Upper lobe of left lung (tissue), 6 donors: ENCODE data around the gene PDCD5. TPM values are rescaled to one million over a fixed set of nuclear protein-coding genes. Genes with fewer than 3 reads are reported as not detected.
A peak's percentile ranks its signal among the peaks of the same experiment; 100 is the strongest.
"Not testable (repeated sequence)": the region's sequence is repeated elsewhere in the genome, so short reads cannot be mapped to it uniquely, and the experiment has no call there.

ENCODE experiments used
- ATAC-seq, 2 donors: fragments of 200-7000 bp; cut with Tn5 transposase; one replicate each; pipeline ENCODE4 v1.9.1; 2022; ENCODE audit warnings: mild to moderate bottlenecking in 2 of 2, moderate library complexity in 2 of 2; ENCODE audit not compliant: low FRiP score in 2 of 2
- DNase-seq, 2 donors: peaks; one replicate each; pipeline ENCODE4 v3.0.0-alpha.2; 2019 to 2020
- H3K27ac ChIP-seq, 4 donors: fragments of 200-600 bp; sonication (generic); one replicate each; pipeline ENCODE4 v1.5.1; 2016 to 2019
- H3K27me3 ChIP-seq, 4 donors: fragments of 200-600 bp; sonication (generic); one replicate each; pipeline ENCODE4 v1.5.1; 2017 to 2019
- H3K36me3 ChIP-seq, 4 donors: fragments of 200-600 bp; sonication (generic); one replicate each; pipeline ENCODE4 v1.5.1; 2016 to 2019
- H3K4me1 ChIP-seq, 4 donors: fragments of 200-600 bp; sonication (generic); one replicate each; pipeline ENCODE4 v1.5.1; 2018 to 2019
- H3K4me3 ChIP-seq, 4 donors: fragments of 200-600 bp; sonication (generic); one replicate each; pipeline ENCODE4 v1.5.1; 2017 to 2019; ENCODE audit warnings: mild to moderate bottlenecking in 2 of 4, moderate library complexity in 1 of 4
- H3K9me3 ChIP-seq, 4 donors: fragments of 200-600 bp; sonication (generic); one replicate each; pipeline ENCODE4 v1.5.1; 2018 to 2019
- CTCF ChIP-seq, 6 experiments: fragments of 450-650 bp in 4 of 6; fragments of 200-600 bp in 2 of 6; sonication (generic) in 2 of 6; IDR thresholded peaks; one replicate each; pipeline ENCODE4 v1.5.1; 2016 to 2019; ENCODE audit warnings: antibody characterized with exemption in 6 of 6
- EP300 ChIP-seq, 4 donors: sonication (generic); formaldehyde crosslinking; IDR thresholded peaks; one replicate each; pipeline ENCODE4 v1.5.1; 2017; ENCODE audit warnings: antibody characterized with exemption in 4 of 4, control low read depth in 2 of 4
- POLR2A ChIP-seq, 4 donors: fragments of 450-650 bp; IDR thresholded peaks; one replicate each; pipeline ENCODE4 v1.5.1; 2016 to 2017; ENCODE audit warnings: antibody characterized with exemption in 4 of 4, mild to moderate bottlenecking in 2 of 4
- POLR2AphosphoS5 ChIP-seq, 2 donors: sonication (generic); formaldehyde crosslinking; IDR thresholded peaks; one replicate each; pipeline ENCODE4 v1.5.1; 2017; ENCODE audit warnings: antibody characterized with exemption in 2 of 2
- WGBS, 2 donors: methylation state at CpG; one replicate each; pipeline ENCODE4 v1.1.5; 2017 to 2018; 5-methylcytosine and 5-hydroxymethylcytosine counted together
- total RNA-seq, 6 donors: library from RNA; depleted of rRNA in 4 of 6; stranded (reverse); fragments of >200 nt in 4 of 6; gene quantifications; one replicate each; pipeline versions ENCODE4 v1.1.0 to v1.2.1, GENCODE V29; 2016 to 2021
- donor health status: DM: no; HTN: no; CAD: no; lungs with moderate emphysema.
- donor health status: DM: no; HTN: yes; CAD: no; lungs with severe emphysema.

The PDCD5 gene
- total RNA-seq, 6 donors from 2014 or later, result 22.2 to 71.8 (median 50.0) TPM

GRCh38 chr19:32573492-32573794 lies 7.5 kb upstream of the PDCD5 start:
- Histone ChIP-seq H3K27ac (no peak overlapping the region), H3K27me3 (no peaks in the 10 kb centered on the region), H3K9me3 (no peaks in the 10 kb centered on the region), H3K36me3 (no peaks in the 10 kb centered on the region), H3K4me3 (no peak overlapping the region), H3K4me1 (no peaks in the 10 kb centered on the region)
- ATAC-seq, result no peak
- DNase-seq, result no peak
- no peak for TF ChIP-seq POLR2A (IDR thresholded peaks at IDR 0.05)
- TF ChIP-seq CTCF (IDR thresholded peaks at IDR 0.05), result no peak
- TF ChIP-seq EP300 (IDR thresholded peaks at IDR 0.05), result no peak
- TF ChIP-seq POLR2AphosphoS5 (IDR thresholded peaks at IDR 0.05), result no peak
- WGBS, 2 donors, result 63 to 67% methylated on average over 3 of the region's 3 CpGs

DNA sequence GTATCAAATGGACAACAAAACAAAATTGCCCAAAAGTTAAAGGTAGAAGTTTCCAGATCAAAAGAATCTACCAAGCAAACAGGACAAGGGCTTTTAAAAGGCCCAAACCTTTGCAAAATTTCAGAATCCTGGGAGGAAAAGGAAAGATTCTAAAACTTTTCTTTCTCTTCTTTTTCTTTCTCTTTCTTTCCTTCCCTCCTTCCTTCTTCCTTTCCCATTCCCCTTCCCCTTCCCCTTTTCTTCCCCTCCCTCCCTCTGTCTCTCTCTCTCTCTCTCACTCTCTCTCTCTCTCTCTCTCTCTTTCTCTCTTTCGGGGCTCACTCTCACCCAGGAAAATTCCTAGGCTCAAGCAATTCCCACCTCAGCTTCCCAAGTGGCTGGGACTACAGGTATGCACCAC lies 4.2 kb upstream of the PDCD5 start:
- WGBS, 2 donors, result 82 to 89% methylated on average over 1 of the region's 1 CpG
- no peaks in the 10 kb centered on the region for H3K36me3 ChIP-seq

GRCh38 chr19:32580353-32580900 lies 563 bp upstream of the PDCD5 start:
- Histone ChIP-seq H3K4me3 (peak overlapping the region; percentile 67 to 92 (median 86)), H3K27me3 (no peaks in the 10 kb centered on the region), H3K27ac (peak overlapping the region; percentile 81 to 93 (median 87)), H3K9me3 (no peaks in the 10 kb centered on the region), H3K4me1 (peaks cover 8 to 19% (median 9%) of the 10 kb centered on the region in 4 donors), H3K36me3 (peaks cover 1 to 19% (median 8%) of the 10 kb centered on the region in 4 donors)
- DNase-seq (no peak), ATAC-seq (peak; percentile 33 to 61)
- TF ChIP-seq EP300 (IDR thresholded peaks at IDR 0.05) (no peak), POLR2A (IDR thresholded peaks at IDR 0.05) (no peak), CTCF (IDR thresholded peaks at IDR 0.05) (no peak), POLR2AphosphoS5 (IDR thresholded peaks at IDR 0.05) (no peak)
- WGBS, 2 donors, result 25 to 51% methylated on average over 10 to 22 of the region's 22 CpGs

More for the DNA sequence above, 4.2 kb upstream of the PDCD5 start:
- Histone ChIP-seq H3K4me1 (peaks cover under 1 to 7% (median 3%) of the 10 kb centered on the region in 4 donors), H3K4me3 (no peak overlapping the region), H3K27me3 (no peaks in the 10 kb centered on the region), H3K9me3 (no peaks in the 10 kb centered on the region), H3K27ac (no peak overlapping the region)
- DNase-seq (no peak), ATAC-seq (no peak)
- TF ChIP-seq CTCF (IDR thresholded peaks at IDR 0.05), result no peak
- TF ChIP-seq POLR2A (IDR thresholded peaks at IDR 0.05), result no peak
- no peak for TF ChIP-seq POLR2AphosphoS5 (IDR thresholded peaks at IDR 0.05)
- TF ChIP-seq EP300 (IDR thresholded peaks at IDR 0.05), result no peak

GRCh38 chr19:32581705-32582179 lies 752 bp downstream of the PDCD5 start:
- TF ChIP-seq POLR2AphosphoS5 (IDR thresholded peaks at IDR 0.05) (no peak), CTCF (IDR thresholded peaks at IDR 0.05) (no peak), POLR2A (IDR thresholded peaks at IDR 0.05) (no peak), EP300 (IDR thresholded peaks at IDR 0.05) (no peak)
- Histone ChIP-seq H3K27me3 (no peaks in the 10 kb centered on the region), H3K36me3 (peaks cover 8 to 32% (median 17%) of the 10 kb centered on the region in 4 donors), H3K4me1 (peaks cover 8 to 19% (median 9%) of the 10 kb centered on the region in 4 donors), H3K9me3 (no peaks in the 10 kb centered on the region), H3K4me3 (peak overlapping the region; percentile 67 to 92 (median 86)), H3K27ac (peak overlapping the region; percentile 81 to 93 (median 87))
- DNase-seq (peak in 1 of 2 donors; percentile 24), ATAC-seq (peak in 1 of 2 donors; percentile 42)
- WGBS, 2 donors, result 5% methylated on average over 25 to 26 of the region's 27 CpGs

DNA sequence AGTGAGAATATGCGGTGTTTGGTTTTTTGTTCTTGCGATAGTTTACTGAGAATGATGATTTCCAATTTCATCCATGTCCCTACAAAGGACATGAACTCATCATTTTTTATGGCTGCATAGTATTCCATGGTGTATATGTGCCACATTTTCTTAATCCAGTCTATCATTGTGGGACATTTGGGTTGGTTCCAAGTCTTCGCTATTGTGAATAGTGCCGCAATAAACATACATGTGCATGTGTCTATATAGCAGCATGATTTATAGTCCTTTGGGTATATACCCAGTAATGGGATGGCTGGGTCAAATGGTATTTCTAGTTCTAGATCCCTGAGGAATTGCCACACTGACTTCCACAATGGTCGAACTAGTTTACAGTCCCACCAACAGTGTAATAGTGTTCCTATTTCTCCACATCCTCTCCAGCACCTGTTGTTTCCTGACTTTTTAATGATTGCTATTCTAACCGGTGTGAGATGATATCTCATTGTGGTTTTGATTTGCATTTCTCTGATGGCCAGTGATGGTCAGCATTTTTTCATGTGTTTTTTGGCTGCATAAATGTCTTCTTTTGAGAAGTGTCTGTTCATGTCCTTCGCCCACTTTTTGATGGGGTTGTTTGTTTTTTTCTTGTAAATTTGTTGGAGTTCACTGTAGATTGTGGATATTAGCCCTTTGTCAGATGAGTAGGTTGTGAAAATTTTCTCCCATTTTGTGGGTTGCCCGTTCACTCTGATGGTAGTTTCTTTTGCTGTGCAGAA lies 6.9 kb downstream of the PDCD5 start:
- not testable (repeated sequence) for ATAC-seq, H3K27me3 ChIP-seq, H3K4me3 ChIP-seq, H3K27ac ChIP-seq, DNase-seq, H3K9me3 ChIP-seq, H3K4me1 ChIP-seq
- peaks cover 8 to 36% (median 20%) of the 10 kb centered on the region in 4 donors for H3K36me3 ChIP-seq
- 88 to 94% methylated on average over 6 of the region's 8 CpGs for WGBS, 2 donors
